CD4-positive, alpha-beta T cell (primary cell): ENCODE results near the gene VWA3B. TPM values are rescaled to one million over a fixed set of nuclear protein-coding genes. Genes with fewer than 3 reads are reported as not detected.

Experiments used
- ATAC-seq: fragments of 200-7000 bp; cut with Tn5 transposase; one replicate; pipeline ENCODE4 v1.10.0; 2022; ENCODE audit warnings: mild to moderate bottlenecking; ENCODE audit not compliant: poor library complexity
- CTCF ChIA-PET: fragments of 350-600 bp; sonication (Branson Sonifier 250); formaldehyde crosslinking; loops from one replicate; lab custom pipeline; 2021; ENCODE audit warnings: antibody characterized with exemption, inconsistent platforms; lab: Charles Lee
- POLR2A ChIA-PET: fragments of 350-600 bp; sonication (Branson Sonifier 250); formaldehyde crosslinking; loops from one replicate; lab custom pipeline; 2021; ENCODE audit warnings: antibody characterized with exemption, inconsistent platforms; lab: Charles Lee
- DNase-seq, 14 experiments: peaks; one replicate each; pipeline ENCODE4 v3.0.0-alpha.2; 2013 to 2020; ENCODE audit warnings: mixed read lengths in 2 of 14
- H3K27ac ChIP-seq, 2 donors: one replicate each; pipeline versions ENCODE4 v1.5.1 to v1.7.0; 2013; ENCODE audit warnings: low read length in 2 of 2, low read depth in 1 of 2, mild to moderate bottlenecking in 1 of 2
- H3K27me3 ChIP-seq, 2 experiments: 1 replicate in 1 of 2; 2 replicates in 1 of 2; pipeline versions ENCODE4 v1.6.1 to v1.7.0; 2013; ENCODE audit warnings: low read length in 2 of 2, control low read depth in 1 of 2, mild to moderate bottlenecking in 1 of 2, moderate library complexity in 1 of 2; ENCODE audit not compliant: insufficient read depth in 2 of 2, control insufficient read depth in 1 of 2
- H3K36me3 ChIP-seq: one replicate; pipeline ENCODE4 v1.6.1; 2013; ENCODE audit warnings: low read length, control low read depth; ENCODE audit not compliant: insufficient read depth
- H3K4me1 ChIP-seq: one replicate; pipeline ENCODE4 v1.6.1; 2013; ENCODE audit warnings: low read length, control low read depth; ENCODE audit not compliant: insufficient read depth
- H3K4me3 ChIP-seq: one replicate; pipeline ENCODE4 v1.5.1; 2013; ENCODE audit warnings: mild to moderate bottlenecking, low read length, moderate library complexity
- H3K9me3 ChIP-seq, 2 experiments: 1 replicate in 1 of 2; 2 replicates in 1 of 2; pipeline versions ENCODE4 v1.6.1 to v1.7.0; 2013; ENCODE audit warnings: low read length in 2 of 2, mild to moderate bottlenecking in 2 of 2, control low read depth in 1 of 2, moderate library complexity in 1 of 2; ENCODE audit not compliant: control insufficient read depth in 1 of 2, insufficient read depth in 1 of 2
- H3K27ac Mint-ChIP-seq: one replicate; pipeline ENCODE4 v1.8.0; 2020; ENCODE audit warnings: mixed read lengths
- H3K27me3 Mint-ChIP-seq: one replicate; pipeline ENCODE4 v1.8.0; 2021; ENCODE audit warnings: mixed read lengths
- H3K36me3 Mint-ChIP-seq: one replicate; pipeline ENCODE4 v1.8.0; 2021; ENCODE audit warnings: low read depth, mixed read lengths
- H3K4me1 Mint-ChIP-seq: one replicate; pipeline ENCODE4 v1.8.0; 2021; ENCODE audit warnings: low read depth, mixed read lengths
- H3K4me3 Mint-ChIP-seq: one replicate; pipeline ENCODE4 v1.8.0; 2020; ENCODE audit warnings: mild to moderate bottlenecking, mixed read lengths
- H3K9me3 Mint-ChIP-seq: one replicate; pipeline ENCODE4 v1.8.0; 2020; ENCODE audit warnings: mixed read lengths
- CTCF ChIP-seq: fragments of 200-600 bp; IDR thresholded peaks from one replicate; pipeline ENCODE4 v1.8.0; 2022; ENCODE audit warnings: antibody characterized with exemption, mild to moderate bottlenecking
- intact Hi-C, 2 experiments: fragments of 100-400 bp; cut with DNase I in 1 of 2; cut with micrococcal nuclease in 1 of 2; formaldehyde crosslinking; loops; one replicate each; pipeline versions ENCODE4 v1.15.1 to v1.9.0; 2023 to 2025; cut with DNase I, micrococcal nuclease
- total RNA-seq, 174 experiments: library from RNA in 2 of 174; stranded (reverse) in 2 of 174; gene quantifications; one replicate each; pipeline ENCODE4 v1.2.3 and lab custom pipeline; 2021 to 2026

VWA3B gene
- total RNA-seq, 2 experiments from 2014 or later, result not detected

GRCh38 chr2:98072442-98072841, 14.5 kb upstream of the VWA3B start:
- Histone ChIP-seq H3K36me3 (no peaks in the 10 kb centered on the region), H3K27me3 (no peaks in the 10 kb centered on the region), H3K4me1 (no peaks in the 10 kb centered on the region), H3K9me3 (no peaks in the 10 kb centered on the region), H3K27ac (no peak overlapping the region), H3K4me3 (no peak overlapping the region)
- H3K4me1 Mint-ChIP-seq, result no peaks in the 10 kb centered on the region
- no peaks in the 10 kb centered on the region for H3K36me3 Mint-ChIP-seq
- no peaks in the 10 kb centered on the region for H3K9me3 Mint-ChIP-seq
- ChIA-PET CTCF (no interaction called here), POLR2A (no interaction called here)
- H3K27ac Mint-ChIP-seq, result no peak overlapping the region
- ATAC-seq (no peak), DNase-seq (no peak)
- intact Hi-C loops, result no loop called here
- no peak overlapping the region for H3K4me3 Mint-ChIP-seq
- H3K27me3 Mint-ChIP-seq, result no peaks in the 10 kb centered on the region
- TF ChIP-seq CTCF, result no peak

GRCh38 chr2:98078701-98079100, 8.3 kb upstream of the VWA3B start:
- intact Hi-C loops, result no loop called here
- Mint-ChIP-seq H3K27ac (no peak overlapping the region), H3K4me3 (no peak overlapping the region), H3K4me1 (peaks cover 8% of the 10 kb centered on the region), H3K36me3 (no peaks in the 10 kb centered on the region), H3K9me3 (peaks cover 6% of the 10 kb centered on the region), H3K27me3 (peaks cover 4% of the 10 kb centered on the region)
- H3K9me3 ChIP-seq, result peaks cover 9 to 11% of the 10 kb centered on the region in 2 experiments
- ATAC-seq (no peak), DNase-seq (no peak)
- no peak for TF ChIP-seq CTCF
- H3K36me3 ChIP-seq, result no peaks in the 10 kb centered on the region
- H3K4me1 ChIP-seq, result peaks cover 6% of the 10 kb centered on the region
- peaks cover 0 to 7% of the 10 kb centered on the region in 2 experiments for H3K27me3 ChIP-seq
- CTCF ChIA-PET, result no interaction called here
- no peak overlapping the region for H3K4me3 ChIP-seq
- H3K27ac ChIP-seq, result no peak overlapping the region
- POLR2A ChIA-PET, result no interaction called here

GRCh38 chr2:98084151-98084868, 2.7 kb upstream of the VWA3B start:
- Histone ChIP-seq H3K4me3 (no peak overlapping the region), H3K36me3 (no peaks in the 10 kb centered on the region), H3K27ac (no peak overlapping the region), H3K27me3 (peaks cover 34 to 56% of the 10 kb centered on the region in 2 experiments), H3K9me3 (peaks cover 0 to 12% of the 10 kb centered on the region in 2 experiments), H3K4me1 (peaks cover 19% of the 10 kb centered on the region)
- intact Hi-C loops, result no loop called here
- peaks cover 15% of the 10 kb centered on the region for H3K4me1 Mint-ChIP-seq
- ChIA-PET CTCF (no interaction called here), POLR2A (no interaction called here)
- TF ChIP-seq CTCF, result no peak
- no peak overlapping the region for H3K27ac Mint-ChIP-seq
- no peak overlapping the region for H3K4me3 Mint-ChIP-seq
- H3K27me3 Mint-ChIP-seq, result peaks cover 53% of the 10 kb centered on the region
- DNase-seq (no peak), ATAC-seq (no peak)
- no peaks in the 10 kb centered on the region for H3K36me3 Mint-ChIP-seq
- H3K9me3 Mint-ChIP-seq, result no peaks in the 10 kb centered on the region
